Keratinocyte (primary cell): ENCODE measurements around the gene ASTN2. TPM values are rescaled to one million over a fixed set of nuclear protein-coding genes. Genes with fewer than 3 reads are reported as not detected.

Experiments used
- DNase-seq: peaks from one replicate; pipeline ENCODE4 v3.0.0-alpha.2; 2011; ENCODE audit warnings: low read depth, missing footprints, low spot score
- FAIRE-seq: peaks from 2 replicates; lab custom pipeline; 2011; peaks lifted over from hg19 to GRCh38; lab: Jason Lieb, UNC
- H2AFZ ChIP-seq: 2 replicates; pipeline ENCODE4 v1.6.0; 2012; ENCODE audit warnings: low read length, control low read depth, inconsistent platforms; ENCODE audit not compliant: control insufficient read depth
- H3K27ac ChIP-seq: 2 replicates; pipeline ENCODE4 v1.5.1; 2011; ENCODE audit warnings: low read length; ENCODE audit not compliant: control insufficient read depth, insufficient read depth
- H3K27me3 ChIP-seq: 3 replicates; pipeline ENCODE4 v1.6.0; 2011; ENCODE audit warnings: low read length; ENCODE audit not compliant: control insufficient read depth, insufficient read depth; ENCODE audit errors: extremely low read depth
- H3K36me3 ChIP-seq, 2 experiments: 2 replicates in 1 of 2; 3 replicates in 1 of 2; pipeline ENCODE4 v1.5.1; 2011; ENCODE audit warnings: low read length in 2 of 2, mild to moderate bottlenecking in 1 of 2; ENCODE audit not compliant: control insufficient read depth in 2 of 2, insufficient read depth in 2 of 2; ENCODE audit errors: extremely low read depth in 1 of 2
- H3K4me1 ChIP-seq: 3 replicates; pipeline ENCODE4 v1.5.1; 2011; ENCODE audit warnings: low read length; ENCODE audit not compliant: control insufficient read depth, insufficient read depth; ENCODE audit errors: extremely low read depth
- H3K4me2 ChIP-seq: 3 replicates; pipeline ENCODE4 v1.6.0; 2011; ENCODE audit warnings: low read depth, low read length; ENCODE audit not compliant: control insufficient read depth, insufficient read depth; ENCODE audit errors: extremely low read depth
- H3K4me3 ChIP-seq, 3 experiments: fragments of 200-600 bp in 1 of 3; sonication (generic) in 1 of 3; 2 replicates in 2 of 3; 3 replicates in 1 of 3; pipeline ENCODE4 v1.5.1; 2011 to 2016; ENCODE audit warnings: low read length in 3 of 3, mild to moderate bottlenecking in 3 of 3, control low read depth in 2 of 3, inconsistent platforms in 1 of 3, low read depth in 1 of 3, mixed read lengths in 1 of 3, mixed run types in 1 of 3, moderate library complexity in 1 of 3; ENCODE audit not compliant: control insufficient read depth in 2 of 3, insufficient read depth in 2 of 3; ENCODE audit errors: extremely low read depth in 1 of 3
- H3K79me2 ChIP-seq: 2 replicates; pipeline ENCODE4 v1.6.0; 2012; ENCODE audit warnings: low read length; ENCODE audit not compliant: control insufficient read depth, insufficient read depth
- H3K9ac ChIP-seq: 3 replicates; pipeline ENCODE4 v1.6.0; 2011; ENCODE audit warnings: low read length; ENCODE audit not compliant: control insufficient read depth, insufficient read depth; ENCODE audit errors: extremely low read depth
- H3K9me1 ChIP-seq: 3 replicates; pipeline ENCODE4 v1.6.0; 2011; ENCODE audit warnings: low read length; ENCODE audit not compliant: control insufficient read depth, insufficient read depth; ENCODE audit errors: extremely low read depth
- H3K9me3 ChIP-seq: 2 replicates; pipeline ENCODE4 v1.5.1; 2012; ENCODE audit warnings: low read depth, low read length; ENCODE audit not compliant: control insufficient read depth
- H4K20me1 ChIP-seq: 3 replicates; pipeline ENCODE4 v1.6.0; 2011; ENCODE audit warnings: low read length; ENCODE audit not compliant: control insufficient read depth, insufficient read depth; ENCODE audit errors: extremely low read depth
- EZH2 ChIP-seq: IDR thresholded peaks from one replicate; pipeline ENCODE4 v1.6.1; 2012; ENCODE audit warnings: inconsistent platforms, mild to moderate bottlenecking, low read length, moderate library complexity
- dilution Hi-C: fragments of 300-500 bp; cut with MboI; formaldehyde crosslinking; loops from one replicate; pipeline ENCODE4 v1.7.0; 2020; ENCODE audit warnings: low sequenced_read_pairs; ENCODE audit not compliant: extremely low pct_ligation_motif_present
- polyA plus RNA-seq, 5 experiments: library from polyadenylated mRNA; depleted of rRNA in 3 of 5; stranded (reverse) in 3 of 5; stranded (forward) in 1 of 5; unstranded in 1 of 5; fragments of >200 nt; gene quantifications; 1 replicate in 1 of 5; 2 replicates in 3 of 5; 3 replicates in 1 of 5; pipeline versions ENCODE4 v1.2.1 to v1.2.3, GENCODE V29; 2011 to 2012; ENCODE audit warnings: missing spikeins in 2 of 5, low read depth in 1 of 5, low replicate concordance in 1 of 5
- TF ChIP-seq, protein P1 (sequence below), 3 experiments: IDR thresholded peaks in 1 of 3; conservative IDR thresholded peaks in 1 of 3; optimal IDR thresholded peaks in 1 of 3; 2 replicates in 2 of 3; 3 replicates in 1 of 3; pipeline versions ENCODE3 to v1.5.1; 2011; ENCODE audit warnings: low read length in 3 of 3, mild to moderate bottlenecking in 3 of 3, moderate library complexity in 2 of 3, control low read depth in 1 of 3, inconsistent platforms in 1 of 3; ENCODE audit not compliant: insufficient read depth in 2 of 3; ENCODE audit errors: extremely low read depth in 1 of 3

ASTN2 gene
- polyA plus RNA-seq, 1 donor (not counting 4 experiments of a cell fraction or from before 2014, with no cell fraction given) = 0.31 TPM

DNA sequence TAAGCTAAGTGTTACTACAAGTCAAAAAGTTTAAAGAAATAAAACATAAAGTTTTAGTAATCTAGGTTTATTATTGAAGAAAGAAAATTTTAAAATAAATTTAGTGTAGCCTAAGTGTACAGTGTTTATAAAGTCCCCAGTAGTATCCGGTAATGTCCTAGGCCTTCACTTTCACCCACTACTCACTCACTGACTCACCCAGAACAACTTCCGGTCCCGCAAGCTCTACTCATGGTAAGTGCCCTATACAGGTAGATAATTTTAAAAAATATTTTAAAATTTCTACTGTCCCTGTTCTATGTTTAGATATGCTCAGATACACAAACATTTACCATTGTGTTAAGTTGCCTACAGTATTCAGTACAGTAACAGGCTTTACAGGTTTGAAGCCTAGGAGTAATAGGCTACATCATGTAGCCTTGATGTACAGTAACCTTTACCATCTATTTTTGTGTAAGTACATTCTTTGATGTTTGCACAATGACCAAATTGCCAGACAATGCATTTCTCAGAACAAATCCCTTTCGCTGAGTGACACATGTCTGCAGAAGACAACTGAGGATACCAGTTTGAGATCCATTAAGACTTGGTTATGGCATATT is 474.1 kb downstream of the ASTN2 start:
- no peak for FAIRE-seq

DNA sequence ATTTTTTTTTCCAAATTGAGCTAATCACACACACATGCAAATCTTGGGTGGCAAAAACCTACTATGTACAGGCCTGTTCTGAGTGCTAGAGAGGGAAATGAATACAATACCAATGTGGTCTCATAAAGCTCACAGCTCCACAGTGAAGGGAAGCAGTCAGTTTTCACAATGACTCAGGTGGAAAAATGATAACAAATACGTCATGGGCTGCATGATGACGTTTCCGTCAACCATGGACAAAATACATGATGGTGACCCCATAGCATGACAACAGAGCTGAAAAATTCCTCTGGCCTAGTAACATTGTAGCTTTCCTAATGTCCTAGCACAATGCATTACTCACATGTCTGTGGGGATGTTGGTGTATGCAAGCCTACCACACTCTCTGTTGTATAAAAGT is 475.2 kb downstream of the ASTN2 start:
- H3K79me2 ChIP-seq = no peaks in the 10 kb centered on the region
- H3K27ac ChIP-seq = no peak overlapping the region
- H3K4me1 ChIP-seq = no peaks in the 10 kb centered on the region
- dilution Hi-C loops = no loop called here
- H3K9me3 ChIP-seq = no peaks in the 10 kb centered on the region
- H3K9ac ChIP-seq = no peak overlapping the region
- H3K4me3 ChIP-seq = no peak overlapping the region
- no peak overlapping the region for H2AFZ ChIP-seq
- H3K9me1 ChIP-seq = no peaks in the 10 kb centered on the region
- H3K36me3 ChIP-seq = no peaks in the 10 kb centered on the region
- FAIRE-seq = no peak
- H4K20me1 ChIP-seq = no peaks in the 10 kb centered on the region
- DNase-seq = no peak
- H3K4me2 ChIP-seq = no peak overlapping the region
- H3K27me3 ChIP-seq = no peaks in the 10 kb centered on the region
- TF ChIP-seq EZH2 = no peak
- TF ChIP-seq, protein P1, sequence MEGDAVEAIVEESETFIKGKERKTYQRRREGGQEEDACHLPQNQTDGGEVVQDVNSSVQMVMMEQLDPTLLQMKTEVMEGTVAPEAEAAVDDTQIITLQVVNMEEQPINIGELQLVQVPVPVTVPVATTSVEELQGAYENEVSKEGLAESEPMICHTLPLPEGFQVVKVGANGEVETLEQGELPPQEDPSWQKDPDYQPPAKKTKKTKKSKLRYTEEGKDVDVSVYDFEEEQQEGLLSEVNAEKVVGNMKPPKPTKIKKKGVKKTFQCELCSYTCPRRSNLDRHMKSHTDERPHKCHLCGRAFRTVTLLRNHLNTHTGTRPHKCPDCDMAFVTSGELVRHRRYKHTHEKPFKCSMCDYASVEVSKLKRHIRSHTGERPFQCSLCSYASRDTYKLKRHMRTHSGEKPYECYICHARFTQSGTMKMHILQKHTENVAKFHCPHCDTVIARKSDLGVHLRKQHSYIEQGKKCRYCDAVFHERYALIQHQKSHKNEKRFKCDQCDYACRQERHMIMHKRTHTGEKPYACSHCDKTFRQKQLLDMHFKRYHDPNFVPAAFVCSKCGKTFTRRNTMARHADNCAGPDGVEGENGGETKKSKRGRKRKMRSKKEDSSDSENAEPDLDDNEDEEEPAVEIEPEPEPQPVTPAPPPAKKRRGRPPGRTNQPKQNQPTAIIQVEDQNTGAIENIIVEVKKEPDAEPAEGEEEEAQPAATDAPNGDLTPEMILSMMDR (optimal IDR thresholded peaks at IDR 0.05 in 1 of 3, IDR thresholded peaks at IDR 0.05 in 1 of 3, conservative IDR thresholded peaks at IDR 0.05 in 1 of 3; ENCODE audit: extremely low read depth in 1 of 3, insufficient read depth in 2 of 3, low read length in 3 of 3) = no peak

More for the DNA sequence above, 474.1 kb downstream of the ASTN2 start:
- DNase-seq = no peak
- H3K27ac ChIP-seq = no peak overlapping the region
- dilution Hi-C loops = no loop called here
- H3K9me1 ChIP-seq = no peaks in the 10 kb centered on the region
- no peaks in the 10 kb centered on the region for H3K4me1 ChIP-seq
- no peaks in the 10 kb centered on the region for H4K20me1 ChIP-seq
- H3K9me3 ChIP-seq = no peaks in the 10 kb centered on the region
- no peak overlapping the region for H2AFZ ChIP-seq
- H3K4me2 ChIP-seq = no peak overlapping the region
- no peak for TF ChIP-seq EZH2
- TF ChIP-seq, protein P1 (optimal IDR thresholded peaks at IDR 0.05 in 1 of 3, IDR thresholded peaks at IDR 0.05 in 1 of 3, conservative IDR thresholded peaks at IDR 0.05 in 1 of 3; ENCODE audit: extremely low read depth in 1 of 3, insufficient read depth in 2 of 3, low read length in 3 of 3) = no peak
- H3K27me3 ChIP-seq = no peaks in the 10 kb centered on the region
- no peak overlapping the region for H3K9ac ChIP-seq
- no peaks in the 10 kb centered on the region for H3K79me2 ChIP-seq
- H3K4me3 ChIP-seq = no peak overlapping the region
- no peaks in the 10 kb centered on the region for H3K36me3 ChIP-seq
